SK-N-SH (cell line): Measurements from ENCODE around the gene TIMP2. TPM values are rescaled to one million over a fixed set of nuclear protein-coding genes. Genes with fewer than 3 reads are reported as not detected.

Source experiments
- CTCF ChIA-PET: fragments of 300-600, 350-600 bp; formaldehyde crosslinking; extraction: SDS; loops from one replicate; lab custom pipeline; 2021; lab: Yijun Ruan, JAX
- POLR2A ChIA-PET: fragments of 350-600 bp; sonication (Branson Sonifier 250); formaldehyde crosslinking; extraction: SDS; loops from one replicate; lab custom pipeline; 2020; ENCODE audit warnings: antibody characterized with exemption, inconsistent platforms; lab: Yijun Ruan, JAX
- DNase-seq: peaks from one replicate; pipeline ENCODE4 v3.0.0; 2012
- H2AFZ ChIP-seq: fragments of 200-600 bp; sonication (generic); 2 replicates; pipeline ENCODE4 v1.8.1; 2016; ENCODE audit warnings: antibody characterized with exemption, mild to moderate bottlenecking, low read depth
- H3F3A ChIP-seq: fragments of 200-600 bp; sonication (generic); replicated peaks from 2 replicates; pipeline ENCODE3; 2016; ENCODE audit warnings: antibody characterized with exemption, mild to moderate bottlenecking; ENCODE audit not compliant: insufficient read depth
- H3K27ac ChIP-seq, 2 experiments: fragments of 200-500 bp in 1 of 2; fragments of 200-600 bp in 1 of 2; sonication (Bioruptor generic) in 1 of 2; sonication (generic), shearing (Covaris generic) in 1 of 2; 2 replicates each; pipeline versions ENCODE4 v1.5.1 to v1.6.1; 2014 to 2016; ENCODE audit warnings: low read depth in 2 of 2, inconsistent platforms in 1 of 2, low read length in 1 of 2, mild to moderate bottlenecking in 1 of 2, mixed read lengths in 1 of 2
- H3K27me3 ChIP-seq: fragments of 200-600 bp; sonication (generic), shearing (Covaris generic); 2 replicates; pipeline ENCODE4 v1.6.1; 2016; ENCODE audit warnings: mixed run types; ENCODE audit not compliant: insufficient read depth
- H3K36me3 ChIP-seq, 2 experiments: fragments of 200-500 bp in 1 of 2; fragments of 200-600 bp in 1 of 2; sonication (Bioruptor generic) in 1 of 2; sonication (generic) in 1 of 2; replicated peaks in 1 of 2; 2 replicates each; pipeline versions ENCODE3 to v1.5.1; 2014 to 2016; ENCODE audit warnings: low read length in 1 of 2, mild to moderate bottlenecking in 1 of 2; ENCODE audit not compliant: insufficient read depth in 2 of 2, control insufficient read depth in 1 of 2
- H3K4me1 ChIP-seq, 2 experiments: fragments of 200-500 bp in 1 of 2; fragments of 200-600 bp in 1 of 2; sonication (Bioruptor generic) in 1 of 2; sonication (generic), shearing (Covaris generic) in 1 of 2; 2 replicates each; pipeline versions ENCODE4 v1.5.1 to v1.6.1; 2014 to 2016; ENCODE audit warnings: low read depth in 1 of 2, low read length in 1 of 2, mixed run types in 1 of 2; ENCODE audit not compliant: insufficient read depth in 2 of 2, control insufficient read depth in 1 of 2
- H3K4me2 ChIP-seq: fragments of 200-600 bp; sonication (generic), shearing (Covaris generic); 2 replicates; pipeline ENCODE4 v1.6.1; 2017; ENCODE audit warnings: mixed run types
- H3K4me3 ChIP-seq, 2 experiments: fragments of 200-500 bp in 1 of 2; fragments of 200-600 bp in 1 of 2; sonication (Bioruptor generic) in 1 of 2; sonication (generic), shearing (Covaris generic) in 1 of 2; 2 replicates each; pipeline versions ENCODE4 v1.5.1 to v1.8.1; 2014 to 2016; ENCODE audit warnings: low read depth in 2 of 2, inconsistent platforms in 1 of 2, low read length in 1 of 2, mild to moderate bottlenecking in 1 of 2, mixed read lengths in 1 of 2, moderate library complexity in 1 of 2
- H3K79me2 ChIP-seq: fragments of 200-600 bp; sonication (generic); 2 replicates; pipeline ENCODE4 v1.8.1; 2017; ENCODE audit warnings: mild to moderate bottlenecking; ENCODE audit not compliant: insufficient read depth
- H3K9ac ChIP-seq: fragments of 200-600 bp; sonication (generic); 2 replicates; pipeline ENCODE4 v1.6.1; 2017; ENCODE audit warnings: mixed run types
- H3K9me2 ChIP-seq: fragments of 200-600 bp; sonication (generic); 2 replicates; pipeline ENCODE4 v1.6.1; 2017; ENCODE audit warnings: mixed run types
- H3K9me3 ChIP-seq: fragments of 200-600 bp; sonication (generic); 2 replicates; pipeline ENCODE4 v1.6.1; 2017; ENCODE audit warnings: mixed run types, mild to moderate bottlenecking, moderate library complexity
- H4K20me1 ChIP-seq: fragments of 200-600 bp; sonication (generic); 2 replicates; pipeline ENCODE4 v1.6.1; 2017; ENCODE audit warnings: mild to moderate bottlenecking, mixed run types; ENCODE audit not compliant: insufficient read depth
- CTCF ChIP-seq: fragments of 200-600 bp; sonication (generic); IDR thresholded peaks from 2 replicates; pipeline ENCODE4 v1.6.1; 2017; ENCODE audit warnings: antibody characterized with exemption, mild to moderate bottlenecking, moderate library complexity
- EP300 ChIP-seq, 2 experiments: IDR thresholded peaks; 2 replicates each; pipeline versions ENCODE4 v1.4.0 to v1.6.1; 2012; ENCODE audit warnings: borderline replicate concordance in 1 of 2, low read depth in 1 of 2, low read length in 1 of 2
- EZH2phosphoT487 ChIP-seq: fragments of 200-600 bp; sonication (generic); IDR thresholded peaks from 2 replicates; pipeline ENCODE4 v1.6.1; 2017; ENCODE audit warnings: low read depth, mixed run types, mild to moderate bottlenecking, antibody characterized with exemption, moderate library complexity, borderline replicate concordance
- FOXJ3 ChIP-seq: sonication (generic); formaldehyde crosslinking; IDR thresholded peaks from 2 replicates; pipeline ENCODE4 v1.5.1; 2020; ENCODE audit warnings: mild to moderate bottlenecking, missing genetic modification reagents
- GABPA ChIP-seq: IDR thresholded peaks from 2 replicates; pipeline ENCODE4 v1.4.0; 2012; ENCODE audit warnings: low read depth, mild to moderate bottlenecking
- GATA2 ChIP-seq: sonication (generic); formaldehyde crosslinking; IDR thresholded peaks from 2 replicates; pipeline ENCODE4 v1.5.0; 2020; ENCODE audit warnings: mild to moderate bottlenecking, missing genetic modification reagents
- MXI1 ChIP-seq: IDR thresholded peaks from 2 replicates; pipeline ENCODE4 v1.6.1; 2012; ENCODE audit warnings: mild to moderate bottlenecking, low read depth, low read length, improper control_type of control experiment
- NRF1 ChIP-seq: IDR thresholded peaks from 2 replicates; pipeline ENCODE4 v1.6.1; 2012; ENCODE audit warnings: low read depth, mild to moderate bottlenecking, low read length
- POLR2AphosphoS5 ChIP-seq: IDR thresholded peaks from 2 replicates; pipeline ENCODE4 v1.6.1; 2012; ENCODE audit warnings: low read depth, low read length
- RAD21 ChIP-seq: IDR thresholded peaks from 2 replicates; pipeline ENCODE4 v1.6.1; 2012; ENCODE audit warnings: mild to moderate bottlenecking, low read length
- REST ChIP-seq: IDR thresholded peaks from 2 replicates; pipeline ENCODE4 v1.6.1; 2012; ENCODE audit warnings: mild to moderate bottlenecking, low read depth, low read length, moderate library complexity
- RXRA ChIP-seq: IDR thresholded peaks from 2 replicates; pipeline ENCODE4 v1.4.0; 2012; ENCODE audit warnings: low read depth, mild to moderate bottlenecking, borderline replicate concordance
- TAF1 ChIP-seq: IDR thresholded peaks from 2 replicates; pipeline ENCODE4 v1.6.1; 2012; ENCODE audit warnings: low read depth, mild to moderate bottlenecking, low read length, moderate library complexity, borderline replicate concordance
- USF1 ChIP-seq: IDR thresholded peaks from 2 replicates; pipeline ENCODE4 v1.4.0; 2012; ENCODE audit warnings: low read depth, borderline replicate concordance
- YY1 ChIP-seq: IDR thresholded peaks from 2 replicates; pipeline ENCODE4 v1.4.0; 2012; ENCODE audit warnings: low read depth, mild to moderate bottlenecking
- WGBS: methylation state at CpG from one replicate; pipeline ENCODE4 v1.1.6; 2017; ENCODE audit warnings: low lambda C conversion rate; 5-methylcytosine and 5-hydroxymethylcytosine counted together
- polyA plus RNA-seq, 3 experiments: library from polyadenylated mRNA; depleted of rRNA; stranded (reverse); fragments of >200 nt; gene quantifications; 2 replicates each; pipeline ENCODE4 v1.2.3, GENCODE V29; 2012
- TF ChIP-seq, protein P1 (sequence below): IDR thresholded peaks from 2 replicates; pipeline ENCODE4 v1.4.0; 2012; ENCODE audit warnings: low read depth, borderline replicate concordance

The TIMP2 gene
- polyA plus RNA-seq, 1 of the 3 experiments (the other 2 are of a cell fraction), result 441 TPM

DNA sequence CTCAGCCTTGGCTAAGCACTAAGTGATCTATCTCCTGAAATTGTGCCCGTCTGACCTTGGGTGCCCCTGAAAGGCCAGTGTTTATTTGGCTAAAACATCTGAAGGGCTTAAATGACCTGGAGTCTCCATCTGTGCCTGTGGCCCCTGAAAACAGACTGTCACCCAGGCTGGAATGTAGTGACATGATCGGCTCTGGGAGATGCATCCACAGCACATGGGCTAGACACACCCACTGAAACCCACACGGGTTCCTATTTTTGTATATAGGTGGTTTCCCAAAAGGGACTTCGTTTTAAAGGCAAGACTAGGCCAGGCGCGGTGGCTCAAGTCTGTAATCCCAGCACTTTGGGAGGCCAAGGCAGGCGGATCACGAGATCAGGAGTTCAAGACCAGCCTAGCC lies 35.7 kb downstream of the TIMP2 start:
- H3K4me2 ChIP-seq, result no peak overlapping the region

GRCh38 chr17:78888941-78889518 lies 36.2 kb downstream of the TIMP2 start:
- no peak for DNase-seq
- Histone ChIP-seq H2AFZ (no peak overlapping the region), H3K4me3 (no peak overlapping the region), H3K9me3 (no peaks in the 10 kb centered on the region), H3K9ac (no peak overlapping the region), H3K36me3 (peaks cover 5 to 12% of the 10 kb centered on the region in 2 experiments), H3K27me3 (no peaks in the 10 kb centered on the region), H3K4me2 (no peak overlapping the region), H4K20me1 (peaks cover 34% of the 10 kb centered on the region), H3K27ac (peak overlapping the region in 1 of 2 experiments; percentile 13; a peak in 1 of 4 replicates), H3K4me1 (peaks cover 13 to 68% of the 10 kb centered on the region in 2 experiments), H3K9me2 (no peaks in the 10 kb centered on the region), H3F3A (peaks cover 26% of the 10 kb centered on the region), H3K79me2 (peaks cover 99% of the 10 kb centered on the region)
- ChIA-PET CTCF (interaction anchor here (0.7 to 8.5 kb wide), 3 partner anchors 23 to 157 kb away, joined by 3 to 68 read pairs (median 7); no protein-coding TSS in a partner anchor), POLR2A (no interaction called here)
- WGBS, result 91% methylated on average over 10 of the region's 10 CpGs
- TF ChIP-seq REST, result no peak
- TF ChIP-seq NRF1, result no peak
- no peak for TF ChIP-seq RAD21
- TF ChIP-seq, protein P1, sequence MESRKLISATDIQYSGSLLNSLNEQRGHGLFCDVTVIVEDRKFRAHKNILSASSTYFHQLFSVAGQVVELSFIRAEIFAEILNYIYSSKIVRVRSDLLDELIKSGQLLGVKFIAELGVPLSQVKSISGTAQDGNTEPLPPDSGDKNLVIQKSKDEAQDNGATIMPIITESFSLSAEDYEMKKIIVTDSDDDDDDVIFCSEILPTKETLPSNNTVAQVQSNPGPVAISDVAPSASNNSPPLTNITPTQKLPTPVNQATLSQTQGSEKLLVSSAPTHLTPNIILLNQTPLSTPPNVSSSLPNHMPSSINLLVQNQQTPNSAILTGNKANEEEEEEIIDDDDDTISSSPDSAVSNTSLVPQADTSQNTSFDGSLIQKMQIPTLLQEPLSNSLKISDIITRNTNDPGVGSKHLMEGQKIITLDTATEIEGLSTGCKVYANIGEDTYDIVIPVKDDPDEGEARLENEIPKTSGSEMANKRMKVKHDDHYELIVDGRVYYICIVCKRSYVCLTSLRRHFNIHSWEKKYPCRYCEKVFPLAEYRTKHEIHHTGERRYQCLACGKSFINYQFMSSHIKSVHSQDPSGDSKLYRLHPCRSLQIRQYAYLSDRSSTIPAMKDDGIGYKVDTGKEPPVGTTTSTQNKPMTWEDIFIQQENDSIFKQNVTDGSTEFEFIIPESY, result no peak
- TF ChIP-seq TAF1, result no peak
- no peak for TF ChIP-seq GABPA
- no peak for TF ChIP-seq USF1
- TF ChIP-seq MXI1, result no peak
- no peak for TF ChIP-seq EP300 (IDR thresholded peaks at IDR 0.05; ENCODE audit: borderline replicate concordance in 1 of 2, low read depth in 1 of 2, low read length in 1 of 2)
- no peak for TF ChIP-seq EZH2phosphoT487
- no peak for TF ChIP-seq POLR2AphosphoS5
- TF ChIP-seq RXRA, result no peak
- no peak for TF ChIP-seq CTCF
- no peak for TF ChIP-seq GATA2
- TF ChIP-seq FOXJ3 (CRISPR knock-in tag), result no peak
- no peak for TF ChIP-seq YY1

More for the DNA sequence above, 35.7 kb downstream of the TIMP2 start:
- DNase-seq, result no peak
- POLR2A ChIA-PET, result no interaction called here
- Histone ChIP-seq H3K27ac (peak overlapping the region in 1 of 2 experiments; percentile 13; a peak in 1 of 4 replicates), H3K4me1 (peaks cover 8 to 67% of the 10 kb centered on the region in 2 experiments), H3K9me3 (no peaks in the 10 kb centered on the region), H3K9me2 (no peaks in the 10 kb centered on the region), H3F3A (peaks cover 25% of the 10 kb centered on the region), H2AFZ (no peak overlapping the region), H3K4me3 (no peak overlapping the region), H3K27me3 (no peaks in the 10 kb centered on the region), H3K36me3 (peaks cover 5 to 12% of the 10 kb centered on the region in 2 experiments), H3K79me2 (peaks cover 99% of the 10 kb centered on the region), H3K9ac (no peak overlapping the region), H4K20me1 (peaks cover 39% of the 10 kb centered on the region)
- TF ChIP-seq RXRA (no peak), NRF1 (no peak), FOXJ3 (CRISPR knock-in tag) (no peak), POLR2AphosphoS5 (no peak)
- 94% methylated on average over 8 of the region's 8 CpGs for WGBS
- CTCF ChIA-PET, result interaction anchor here (0.7 to 8.5 kb wide), 3 partner anchors 24 to 156 kb away, joined by 3 to 68 read pairs (median 7); no protein-coding TSS in a partner anchor
